K562 (cell line): ENCODE results near the gene NDUFB10. TPM values are rescaled to one million over a fixed set of nuclear protein-coding genes. Genes with fewer than 3 reads are reported as not detected.
A peak's percentile ranks its signal among the peaks of the same experiment; 100 is the strongest.

Source experiments
- ATAC-seq: fragments of 200-7000 bp; cut with Tn5 transposase; 3 replicates; pipeline ENCODE4 v1.9.1; 2020; ENCODE audit warnings: moderate library complexity
- BruUV-seq: library from RNA; stranded (reverse); fragments of 400-500 nt; replicated peaks from 2 replicates; lab custom pipeline; 2021; lab: Mats Ljungman, UMichigan
- CTCF ChIA-PET: fragments of 300-600 bp; formaldehyde crosslinking; extraction: SDS; loops from one replicate; lab custom pipeline; 2021; ENCODE audit warnings: low intra/inter-chr PET ratio; lab: Yijun Ruan, JAX
- POLR2A ChIA-PET: fragments of 300-600, 350-650 bp; sonication (Branson Sonifier 250); formaldehyde crosslinking; extraction: SDS; loops from one replicate; lab custom pipeline; 2021; ENCODE audit warnings: antibody characterized with exemption, inconsistent platforms; lab: Yijun Ruan, JAX
- DNase-seq, 4 experiments: peaks; one replicate each; pipeline versions ENCODE4 v3.0.0 to v3.0.0-alpha.2; 2011 to 2018; ENCODE audit warnings: low spot score in 3 of 4, mixed read lengths in 3 of 4; ENCODE audit errors: extremely low read depth in 1 of 4
- FAIRE-seq: peaks from 2 replicates; lab custom pipeline; 2011; peaks lifted over from hg19 to GRCh38; lab: Jason Lieb, UNC
- H2AFZ ChIP-seq: 2 replicates; pipeline ENCODE4 v1.6.0; 2011; ENCODE audit warnings: low read depth, low read length, control low read depth, inconsistent platforms
- H3K27ac ChIP-seq: fragments of 200-600 bp; 3 replicates; pipeline ENCODE4 v1.8.0; 2011; ENCODE audit warnings: low read depth, mild to moderate bottlenecking, control low read depth, inconsistent platforms, low read length, moderate library complexity, mixed read lengths; ENCODE audit errors: extremely low read depth
- H3K27me3 ChIP-seq, 2 experiments: fragments of 300-600 bp in 1 of 2; 2 replicates in 1 of 2; 3 replicates in 1 of 2; pipeline versions ENCODE4 v1.6.0 to v1.8.0; 2011; ENCODE audit warnings: inconsistent platforms in 2 of 2, low read length in 2 of 2, mild to moderate bottlenecking in 1 of 2, mixed read lengths in 1 of 2, moderate library complexity in 1 of 2; ENCODE audit not compliant: control insufficient read depth in 2 of 2, insufficient read depth in 2 of 2
- H3K36me3 ChIP-seq: fragments of 300-600 bp; 3 replicates; pipeline ENCODE4 v1.8.0; 2011; ENCODE audit warnings: mild to moderate bottlenecking, low read length, inconsistent platforms; ENCODE audit not compliant: control insufficient read depth, insufficient read depth
- H3K4me1 ChIP-seq, 2 experiments: fragments of 200-600 bp in 1 of 2; replicated peaks in 1 of 2; 2 replicates in 1 of 2; 3 replicates in 1 of 2; pipeline versions ENCODE4 v1.5.1 to v1.8.0; 2011; ENCODE audit warnings: inconsistent platforms in 2 of 2, low read length in 2 of 2, mild to moderate bottlenecking in 1 of 2, mixed read lengths in 1 of 2, moderate library complexity in 1 of 2; ENCODE audit not compliant: control insufficient read depth in 2 of 2, insufficient read depth in 2 of 2
- H3K4me2 ChIP-seq: 2 replicates; pipeline ENCODE4 v1.6.1; 2011; ENCODE audit warnings: low read length, control low read depth, inconsistent platforms, mixed read lengths; ENCODE audit not compliant: insufficient read depth
- H3K4me3 ChIP-seq: fragments of 200-600 bp; sonication (generic), shearing (Covaris generic); 2 replicates; pipeline ENCODE4 v1.5.1; 2016; ENCODE audit warnings: control low read depth, inconsistent platforms
- H3K79me2 ChIP-seq: fragments of 200-600 bp; 3 replicates; pipeline ENCODE4 v1.8.0; 2011; ENCODE audit warnings: low read length, inconsistent platforms; ENCODE audit not compliant: control insufficient read depth, insufficient read depth
- H3K9ac ChIP-seq, 2 experiments: 2 replicates each; pipeline versions ENCODE4 v1.6.0 to v1.6.1; 2011; ENCODE audit warnings: low read depth in 2 of 2, low read length in 2 of 2, control low read depth in 1 of 2, inconsistent platforms in 1 of 2, mild to moderate bottlenecking in 1 of 2, mixed read lengths in 1 of 2; ENCODE audit not compliant: insufficient read depth in 1 of 2
- H3K9me1 ChIP-seq: one replicate; pipeline ENCODE4 v1.6.0; 2011; ENCODE audit warnings: inconsistent platforms, mild to moderate bottlenecking, low read length, moderate library complexity; ENCODE audit not compliant: control insufficient read depth, insufficient read depth
- H3K9me3 ChIP-seq: replicated peaks from 2 replicates; pipeline ENCODE4 v1.5.1; 2011; ENCODE audit warnings: low read depth, low read length, inconsistent platforms; ENCODE audit not compliant: control insufficient read depth, insufficient read depth
- H4K20me1 ChIP-seq: replicated peaks from 2 replicates; pipeline ENCODE4 v1.6.1; 2011; ENCODE audit warnings: low read length, inconsistent platforms, mixed read lengths; ENCODE audit not compliant: control insufficient read depth, insufficient read depth
- ATF1 ChIP-seq, 2 experiments: fragments of 450-650 bp in 1 of 2; IDR thresholded peaks; 2 replicates each; pipeline ENCODE4 v1.6.1; 2016; ENCODE audit warnings: missing compliant biosample characterization in 1 of 2, missing genetic modification characterization in 1 of 2
- BRF1 ChIP-seq: IDR thresholded peaks from 3 replicates; pipeline ENCODE4 v1.6.1; 2011; ENCODE audit warnings: borderline replicate concordance, mild to moderate bottlenecking; ENCODE audit not compliant: insufficient read length; ENCODE audit errors: extremely low read depth
- FOXK1 ChIP-seq: sonication (generic); formaldehyde crosslinking; IDR thresholded peaks from 2 replicates; pipeline ENCODE4 v1.8.0; 2022; ENCODE audit warnings: missing genetic modification reagents, mild to moderate bottlenecking, borderline replicate concordance
- FUS ChIP-seq: fragments of 200-400 bp; formaldehyde crosslinking; optimal IDR thresholded peaks from 2 replicates; pipeline ENCODE3; 2017; ENCODE audit warnings: low read depth, low read length
- GTF2F1 ChIP-seq: IDR thresholded peaks from 2 replicates; pipeline ENCODE4 v1.6.1; 2011; ENCODE audit warnings: low read depth, low read length, improper control_type of control experiment
- PHF21A ChIP-seq: fragments of 450-650 bp; IDR thresholded peaks from 2 replicates; pipeline ENCODE4 v1.6.1; 2017; ENCODE audit warnings: low read depth, borderline replicate concordance
- POLR2G ChIP-seq: fragments of 200-400 bp; formaldehyde crosslinking; IDR thresholded peaks from 2 replicates; pipeline ENCODE4 v1.6.1; 2017; ENCODE audit warnings: low read depth, mild to moderate bottlenecking, antibody characterized with exemption, low read length, moderate library complexity
- PRPF4 ChIP-seq: fragments of 200-400 bp; formaldehyde crosslinking; IDR thresholded peaks from one replicate; pipeline ENCODE4 v1.6.1; 2017; ENCODE audit warnings: low read length, low read depth, mild to moderate bottlenecking; ENCODE audit not compliant: insufficient read depth, poor library complexity, severe bottlenecking
- RBFOX2 ChIP-seq: fragments of 200-400 bp; formaldehyde crosslinking; IDR thresholded peaks from 2 replicates; pipeline ENCODE4 v1.6.1; 2017; ENCODE audit warnings: low read depth, mild to moderate bottlenecking, low read length, moderate library complexity
- SRSF9 ChIP-seq: fragments of 200-400 bp; formaldehyde crosslinking; IDR thresholded peaks from 2 replicates; pipeline ENCODE4 v1.6.1; 2017; ENCODE audit warnings: low read depth, low read length, borderline replicate concordance
- ZBTB2 ChIP-seq: fragments of 450-650 bp; IDR thresholded peaks from 2 replicates; pipeline ENCODE4 v1.6.1; 2016; ENCODE audit warnings: antibody characterized with exemption
- ZMIZ1 ChIP-seq, 2 experiments: fragments of 150-350 bp in 1 of 2; IDR thresholded peaks; 2 replicates each; pipeline ENCODE4 v1.6.1; 2012 to 2016; ENCODE audit warnings: low read depth in 2 of 2, low read length in 2 of 2, mild to moderate bottlenecking in 1 of 2, moderate library complexity in 1 of 2
- ZNF174 ChIP-seq: fragments of 250-450 bp; sonication (Bioruptor Pico); IDR thresholded peaks from 2 replicates; pipeline ENCODE4 v1.4.0; 2020; ENCODE audit warnings: mild to moderate bottlenecking
- ZNF512 ChIP-seq: IDR thresholded peaks from 2 replicates; pipeline ENCODE4 v1.6.1; 2016; ENCODE audit warnings: missing genetic modification characterization, missing compliant biosample characterization
- ZNF668 ChIP-seq: fragments of 250-450 bp; sonication (Bioruptor Pico); IDR thresholded peaks from 2 replicates; pipeline ENCODE4 v1.8.0; 2022; ENCODE audit warnings: mild to moderate bottlenecking, inconsistent platforms
- WGBS: fragments of 100-300 bp; shearing (Covaris generic); methylation state at CpG from one replicate; pipeline ENCODE4 v1.1.6; 2016; ENCODE audit warnings: low coverage, mixed read lengths; ENCODE audit not compliant: insufficient coverage; ENCODE audit errors: missing lambda C conversion rate; 5-methylcytosine and 5-hydroxymethylcytosine counted together
- in situ Hi-C: fragments of 300-500 bp; cut with MboI; formaldehyde crosslinking; loops from 4 replicates; pipeline ENCODE4 v1.15.0; 2018; ENCODE audit warnings: inconsistent platforms, mixed read lengths
- intact Hi-C: fragments of 100-400 bp; cut with micrococcal nuclease; formaldehyde crosslinking; loops from 2 replicates; pipeline ENCODE4 v1.14.2; 2022
- polyA plus RNA-seq, 8 experiments: library from polyadenylated mRNA; depleted of rRNA in 4 of 8; stranded (reverse) in 5 of 8; unstranded in 3 of 8; fragments of >200 nt; fragmentation: Nextera tagmentation in 2 of 8; fragmentation: Illumina TruSeq in 1 of 8; extraction: Ambion mirVana in 2 of 8; extraction: Trizol in 1 of 8; gene quantifications; 2 replicates each; pipeline versions ENCODE4 v1.2.1 to v1.2.3, GENCODE V29; 2011 to 2014; ENCODE audit warnings: inconsistent platforms in 1 of 8, missing spikeins in 1 of 8
- total RNA-seq, 7 experiments: library from RNA; depleted of rRNA in 6 of 7; stranded (reverse); fragments of >200 nt in 6 of 7; fragmentation: Illumina TruSeq in 2 of 7; extraction: Trizol in 2 of 7; gene quantifications; 2 replicates each; pipeline versions ENCODE4 v1.2.1 to v1.2.3, GENCODE V29; 2011 to 2021; ENCODE audit warnings: low replicate concordance in 1 of 7

The NDUFB10 gene
- total and polyA plus RNA-seq, 9 of the 15 experiments (the other 6 are each of a cell fraction or from before 2014, with no cell fraction given): 69.3 to 527 (median 161) TPM

- in situ Hi-C loops: no loop called here
- H3K27ac ChIP-seq: peak overlapping the region; percentile 42; the same call in 1 of the 3 replicates
- H3K9me3 ChIP-seq: no peaks in the 10 kb centered on the region
- H3K4me1 ChIP-seq: peaks cover 27 to 83% of the 10 kb centered on the region in 2 experiments
- peaks cover 83% of the 10 kb centered on the region for H3K79me2 ChIP-seq
- peak overlapping the region; percentile 91 to 99 for H3K9ac ChIP-seq
- peak overlapping the region; percentile 93 for H3K4me2 ChIP-seq
- 40% methylated on average over 6 of the region's 16 CpGs for WGBS
- ChIA-PET POLR2A (interaction anchor here (0.6 to 2.6 kb wide), 5 partner anchors 10 to 453 kb away, joined by 3 to 13 read pairs (median 4); partner anchors contain the start of genes RPS2, TEDC2 and TRAF7), CTCF (no interaction called here)
- no peaks in the 10 kb centered on the region for H3K27me3 ChIP-seq
- H3K36me3 ChIP-seq: peaks cover 57% of the 10 kb centered on the region; the same call in 2 of the 3 replicates
- ATAC-seq: no peak
- peaks cover 46% of the 10 kb centered on the region for H4K20me1 ChIP-seq
- no peak for FAIRE-seq
- H2AFZ ChIP-seq: no peak overlapping the region
- DNase-seq: no peak
- H3K4me3 ChIP-seq: peak overlapping the region; percentile 99
- no TSS peak for BruUV-seq
- intact Hi-C loops: no loop called here
- H3K9me1 ChIP-seq: peaks cover 19% of the 10 kb centered on the region
- no peak for TF ChIP-seq ATF1 (CRISPR knock-in tag; IDR thresholded peaks at IDR 0.05)
- no peak for TF ChIP-seq ATF1 (tag; IDR thresholded peaks at IDR 0.05)
- no peak for TF ChIP-seq ZNF668 (CRISPR knock-in tag)
- no peak for TF ChIP-seq FUS
- no peak for TF ChIP-seq ZNF512 (tag)
- TF ChIP-seq ZNF174 (CRISPR knock-in tag): no peak
- TF ChIP-seq BRF1: no peak
- peak; percentile 54 for TF ChIP-seq RBFOX2
- TF ChIP-seq PHF21A: no peak
- 0 out of 2 replicates have a peak, but pooled peaks have one; percentile 20 for TF ChIP-seq FOXK1 (CRISPR knock-in tag)
- TF ChIP-seq PRPF4: no peak
- TF ChIP-seq ZBTB2: no peak
- no peak for TF ChIP-seq SRSF9
- no peak for TF ChIP-seq GTF2F1
- no peak for TF ChIP-seq ZMIZ1 (IDR thresholded peaks at IDR 0.05; ENCODE audit: low read depth in 2 of 2, low read length in 2 of 2)
- TF ChIP-seq POLR2G: peak; percentile 53
Measured at GRCh38 chr16:2007081-2007836, 47.9 kb downstream of the NDUFB10 start.
